ENCODE data around the gene DLGAP5.

- no peak for TF ChIP-seq POLR2AphosphoS5 (IDR thresholded peaks at IDR 0.05)
- no peak for TF ChIP-seq CTCF (IDR thresholded peaks at IDR 0.05; ENCODE audit: poor library complexity, severe bottlenecking)
- TF ChIP-seq TAF1 (IDR thresholded peaks at IDR 0.05; ENCODE audit: low read depth): no peak
- TF ChIP-seq EZH2 (IDR thresholded peaks at IDR 0.05; ENCODE audit: borderline replicate concordance, insufficient read depth, low read length, poor library complexity, severe bottlenecking): no peak
- no peak for TF ChIP-seq EP300 (conservative IDR thresholded peaks at IDR 0.05; ENCODE audit: poor library complexity, severe bottlenecking)
- TF ChIP-seq SMC3 (conservative IDR thresholded peaks at IDR 0.05; ENCODE audit: poor library complexity): no peak
Observed at GRCh38 chr14:55194656-55195355, 3.4 kb upstream of the DLGAP5 start.
